HPDE6-E6E7 (cell line): ENCODE results near the gene PRPF6.

Source experiments
- DNase-seq: peaks from one replicate; pipeline ENCODE4 v3.0.0; 2011; ENCODE audit warnings: missing footprints; ENCODE audit errors: extremely low spot score

PRPF6 gene

GRCh38 chr20:64076061-64076997 lies 95.4 kb downstream of the PRPF6 start:
- no peak for DNase-seq

GRCh38 chr20:64077094-64077493 lies 96.2 kb downstream of the PRPF6 start:
- DNase-seq: no peak

- no peak for DNase-seq
These were observed 96.6 kb downstream of the PRPF6 start for GRCh38 chr20:64077541-64077875.

- no peak for DNase-seq
These were observed 97.1 kb downstream of the PRPF6 start for GRCh38 chr20:64077876-64078551.

- DNase-seq: no peak
These were observed 98.0 kb downstream of the PRPF6 start for GRCh38 chr20:64078934-64079272.

- DNase-seq: no peak
These were observed 98.5 kb downstream of the PRPF6 start, which contains the start of gene RGS19 for GRCh38 chr20:64079273-64080012. TSS of gene RGS19 (minus strand) at chr20:64079518. CDS start at chr20:64076886, 2,632 bp downstream.

GRCh38 chr20:64080013-64080812 lies 99.3 kb downstream of the PRPF6 start, which contains the start of gene OPRL1:
TSS of gene OPRL1 (plus strand) at chr20:64080082. CDS start at chr20:64092721, 12,639 bp downstream.
- no peak for DNase-seq

GRCh38 chr20:64080813-64081623 lies 100.1 kb downstream of the PRPF6 start:
- no peak for DNase-seq

GRCh38 chr20:64081624-64081964 lies 100.7 kb downstream of the PRPF6 start:
- no peak for DNase-seq

GRCh38 chr20:64082126-64082731 lies 101.3 kb downstream of the PRPF6 start:
- no peak for DNase-seq
